SK-N-SH treated with all-trans-retinoic acid at 6 μM for 48 hours (cell line): ENCODE measurements around the gene GRIK3.

ENCODE experiments used
- ATAC-seq: fragments of 200-7000 bp; cut with Tn5 transposase; 3 replicates; pipeline ENCODE4 v1.9.1; 2020; ENCODE audit warnings: mild to moderate bottlenecking, moderate library complexity
- BACH2 ChIP-seq: fragments of 250-450 bp; sonication (Bioruptor Pico); IDR thresholded peaks from 2 replicates; pipeline ENCODE4 v1.9.0; 2021; ENCODE audit warnings: mild to moderate bottlenecking, borderline replicate concordance
- CREB5 ChIP-seq: fragments of 250-450 bp; sonication (Bioruptor Pico); IDR thresholded peaks from 2 replicates; pipeline ENCODE4 v1.5.1; 2020; ENCODE audit warnings: low read depth, mild to moderate bottlenecking, moderate library complexity
- CSDC2 ChIP-seq: fragments of 250-450 bp; sonication (Bioruptor Pico); IDR thresholded peaks from 2 replicates; pipeline ENCODE4 v1.5.0; 2020; ENCODE audit warnings: mild to moderate bottlenecking, moderate library complexity
- CSRNP3 ChIP-seq: fragments of 250-450 bp; sonication (Bioruptor Pico); IDR thresholded peaks from 2 replicates; pipeline ENCODE4 v1.5.1; 2021; ENCODE audit warnings: mild to moderate bottlenecking, moderate library complexity
- ESRRG ChIP-seq: fragments of 250-450 bp; sonication (Bioruptor Pico); IDR thresholded peaks from 2 replicates; pipeline ENCODE4 v1.6.1; 2021; ENCODE audit warnings: mild to moderate bottlenecking
- GLIS3 ChIP-seq: fragments of 250-450 bp; sonication (Bioruptor Pico); IDR thresholded peaks from 2 replicates; pipeline ENCODE4 v1.5.0; 2020; ENCODE audit warnings: mild to moderate bottlenecking, moderate library complexity
- ISL1 ChIP-seq: fragments of 250-450 bp; sonication (Bioruptor Pico); IDR thresholded peaks from 2 replicates; pipeline ENCODE4 v2.1.2; 2022; ENCODE audit warnings: mild to moderate bottlenecking, moderate library complexity
- OSR1 ChIP-seq: fragments of 250-450 bp; sonication (Bioruptor Pico); IDR thresholded peaks from 2 replicates; pipeline ENCODE4 v1.8.0; 2022; ENCODE audit warnings: moderate library complexity, mild to moderate bottlenecking, inconsistent platforms
- POU6F1 ChIP-seq: fragments of 250-450 bp; sonication (Bioruptor Pico); IDR thresholded peaks from 2 replicates; pipeline ENCODE4 v1.8.0; 2021; ENCODE audit warnings: low read depth, mild to moderate bottlenecking, moderate library complexity, borderline replicate concordance
- RARB ChIP-seq: fragments of 250-450 bp; sonication (Bioruptor Pico); IDR thresholded peaks from 2 replicates; pipeline ENCODE4 v1.8.0; 2021; ENCODE audit warnings: mild to moderate bottlenecking, moderate library complexity
- SNAI2 ChIP-seq: fragments of 250-450 bp; sonication (Bioruptor Pico); IDR thresholded peaks from 2 replicates; pipeline ENCODE4 v1.5.0; 2020; ENCODE audit warnings: mild to moderate bottlenecking, moderate library complexity
- TCF4 ChIP-seq: fragments of 250-450 bp; sonication (Bioruptor Pico); IDR thresholded peaks from 2 replicates; pipeline ENCODE4 v1.8.0; 2021; ENCODE audit warnings: mild to moderate bottlenecking, moderate library complexity, borderline replicate concordance
- TOX ChIP-seq: fragments of 250-450 bp; sonication (Bioruptor Pico); IDR thresholded peaks from 2 replicates; pipeline ENCODE4 v1.8.0; 2021; ENCODE audit warnings: mild to moderate bottlenecking, moderate library complexity, borderline replicate concordance
- TSHZ2 ChIP-seq: fragments of 250-450 bp; sonication (Bioruptor Pico); IDR thresholded peaks from 2 replicates; pipeline ENCODE4 v1.5.0; 2020; ENCODE audit warnings: mild to moderate bottlenecking, moderate library complexity
- ZC3H10 ChIP-seq: fragments of 250-450 bp; sonication (Bioruptor Pico); IDR thresholded peaks from 2 replicates; pipeline ENCODE4 v1.5.1; 2021; ENCODE audit warnings: mild to moderate bottlenecking, moderate library complexity
- ZFP3 ChIP-seq: fragments of 250-450 bp; sonication (Bioruptor Pico); IDR thresholded peaks from 2 replicates; pipeline ENCODE4 v1.5.0; 2020; ENCODE audit warnings: mild to moderate bottlenecking, moderate library complexity
- ZFP30 ChIP-seq: fragments of 450-650 bp; formaldehyde crosslinking; IDR thresholded peaks from 2 replicates; pipeline ENCODE4 v1.5.0; 2022; ENCODE audit warnings: mild to moderate bottlenecking, moderate library complexity
- ZNF565 ChIP-seq: fragments of 450-650 bp; formaldehyde crosslinking; conservative IDR thresholded peaks from 2 replicates; pipeline ENCODE4 v1.5.0; 2020; ENCODE audit warnings: low read depth, mild to moderate bottlenecking, moderate library complexity
- ZNF70 ChIP-seq: fragments of 450-650 bp; formaldehyde crosslinking; IDR thresholded peaks from 2 replicates; pipeline ENCODE4 v1.5.0; 2020; ENCODE audit warnings: mild to moderate bottlenecking, moderate library complexity
- ZNF8 ChIP-seq: fragments of 450-650 bp; formaldehyde crosslinking; IDR thresholded peaks from 2 replicates; pipeline ENCODE4 v1.5.0; 2020; ENCODE audit warnings: mild to moderate bottlenecking, moderate library complexity
- TF ChIP-seq, protein P1 (sequence below): fragments of 250-450 bp; sonication (Bioruptor Pico); IDR thresholded peaks from 2 replicates; pipeline ENCODE4 v1.8.0; 2020; ENCODE audit warnings: mild to moderate bottlenecking, moderate library complexity, borderline replicate concordance

The GRIK3 gene

GRCh38 chr1:36988741-36989193 lies 45.5 kb downstream of the GRIK3 start (continued):
- TF ChIP-seq CSRNP3 (CRISPR knock-in tag) = no peak
- no peak for TF ChIP-seq GLIS3 (CRISPR knock-in tag)
- no peak for TF ChIP-seq BACH2
- no peak for TF ChIP-seq ESRRG (CRISPR knock-in tag)
- TF ChIP-seq ZFP30 (CRISPR knock-in tag) = no peak
- TF ChIP-seq TCF4 (CRISPR knock-in tag) = no peak
- no peak for TF ChIP-seq ZC3H10 (CRISPR knock-in tag)

GRCh38 chr1:36988321-36988720 lies 46.0 kb downstream of the GRIK3 start:
- ATAC-seq = no peak
- TF ChIP-seq OSR1 (no peak), RARB (CRISPR knock-in tag) (no peak), ZNF8 (CRISPR knock-in tag) (no peak), ZC3H10 (CRISPR knock-in tag) (no peak), ESRRG (CRISPR knock-in tag) (no peak), TOX (CRISPR knock-in tag) (no peak), CSDC2 (CRISPR knock-in tag) (no peak), TSHZ2 (no peak), GLIS3 (CRISPR knock-in tag) (no peak), BACH2 (no peak), SNAI2 (CRISPR knock-in tag) (no peak), ZNF565 (no peak), TCF4 (CRISPR knock-in tag) (no peak)
- TF ChIP-seq, protein P1, sequence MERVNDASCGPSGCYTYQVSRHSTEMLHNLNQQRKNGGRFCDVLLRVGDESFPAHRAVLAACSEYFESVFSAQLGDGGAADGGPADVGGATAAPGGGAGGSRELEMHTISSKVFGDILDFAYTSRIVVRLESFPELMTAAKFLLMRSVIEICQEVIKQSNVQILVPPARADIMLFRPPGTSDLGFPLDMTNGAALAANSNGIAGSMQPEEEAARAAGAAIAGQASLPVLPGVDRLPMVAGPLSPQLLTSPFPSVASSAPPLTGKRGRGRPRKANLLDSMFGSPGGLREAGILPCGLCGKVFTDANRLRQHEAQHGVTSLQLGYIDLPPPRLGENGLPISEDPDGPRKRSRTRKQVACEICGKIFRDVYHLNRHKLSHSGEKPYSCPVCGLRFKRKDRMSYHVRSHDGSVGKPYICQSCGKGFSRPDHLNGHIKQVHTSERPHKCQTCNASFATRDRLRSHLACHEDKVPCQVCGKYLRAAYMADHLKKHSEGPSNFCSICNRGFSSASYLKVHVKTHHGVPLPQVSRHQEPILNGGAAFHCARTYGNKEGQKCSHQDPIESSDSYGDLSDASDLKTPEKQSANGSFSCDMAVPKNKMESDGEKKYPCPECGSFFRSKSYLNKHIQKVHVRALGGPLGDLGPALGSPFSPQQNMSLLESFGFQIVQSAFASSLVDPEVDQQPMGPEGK (CRISPR knock-in tag) = no peak

DNA sequence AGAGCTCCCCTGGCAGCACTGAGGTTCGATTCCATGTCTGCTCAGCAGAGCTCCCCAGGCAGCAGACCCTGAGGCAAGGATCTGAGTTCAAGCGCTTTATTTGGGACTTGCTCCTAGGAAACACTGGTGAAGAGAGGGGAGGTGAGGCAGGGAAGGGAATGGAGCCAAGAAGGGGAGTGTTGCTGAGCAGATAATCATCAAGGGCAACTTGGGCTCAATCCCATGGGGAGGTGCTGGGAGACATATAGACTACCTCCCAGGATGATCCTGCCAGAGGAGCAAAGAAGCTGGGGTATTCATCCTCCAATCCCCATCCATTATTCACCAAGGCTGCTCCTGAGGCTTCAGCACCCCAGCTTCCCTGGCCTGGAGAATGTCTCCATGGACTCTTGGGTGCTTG lies 47.0 kb downstream of the GRIK3 start:
- no peak for ATAC-seq
- TF ChIP-seq SNAI2 (CRISPR knock-in tag) (no peak), TSHZ2 (no peak), ZC3H10 (CRISPR knock-in tag) (no peak), ZNF70 (no peak), ZFP30 (CRISPR knock-in tag) (no peak), POU6F1 (CRISPR knock-in tag) (no peak), ISL1 (CRISPR knock-in tag) (no peak), CSDC2 (CRISPR knock-in tag) (no peak), RARB (CRISPR knock-in tag) (no peak), OSR1 (no peak), ZNF8 (CRISPR knock-in tag) (no peak), ESRRG (CRISPR knock-in tag) (no peak), CREB5 (CRISPR knock-in tag) (no peak), CSRNP3 (CRISPR knock-in tag) (no peak), BACH2 (no peak), ZFP3 (CRISPR knock-in tag) (no peak)
- TF ChIP-seq, protein P1 (CRISPR knock-in tag) = no peak
